NK-92 treated with Interleukin-12 subunit alpha and Interleukin-12 subunit beta, amount 100 ng/mL, for 24 hours (cell line): ENCODE measurements around the gene ITIH3.
A peak's percentile ranks its signal among the peaks of the same experiment; 100 is the strongest.

ENCODE experiments used
- DNase-seq: peaks from one replicate; lab custom pipeline; 2025; lab: John Stamatoyannopoulos, UW

The ITIH3 gene

DNA sequence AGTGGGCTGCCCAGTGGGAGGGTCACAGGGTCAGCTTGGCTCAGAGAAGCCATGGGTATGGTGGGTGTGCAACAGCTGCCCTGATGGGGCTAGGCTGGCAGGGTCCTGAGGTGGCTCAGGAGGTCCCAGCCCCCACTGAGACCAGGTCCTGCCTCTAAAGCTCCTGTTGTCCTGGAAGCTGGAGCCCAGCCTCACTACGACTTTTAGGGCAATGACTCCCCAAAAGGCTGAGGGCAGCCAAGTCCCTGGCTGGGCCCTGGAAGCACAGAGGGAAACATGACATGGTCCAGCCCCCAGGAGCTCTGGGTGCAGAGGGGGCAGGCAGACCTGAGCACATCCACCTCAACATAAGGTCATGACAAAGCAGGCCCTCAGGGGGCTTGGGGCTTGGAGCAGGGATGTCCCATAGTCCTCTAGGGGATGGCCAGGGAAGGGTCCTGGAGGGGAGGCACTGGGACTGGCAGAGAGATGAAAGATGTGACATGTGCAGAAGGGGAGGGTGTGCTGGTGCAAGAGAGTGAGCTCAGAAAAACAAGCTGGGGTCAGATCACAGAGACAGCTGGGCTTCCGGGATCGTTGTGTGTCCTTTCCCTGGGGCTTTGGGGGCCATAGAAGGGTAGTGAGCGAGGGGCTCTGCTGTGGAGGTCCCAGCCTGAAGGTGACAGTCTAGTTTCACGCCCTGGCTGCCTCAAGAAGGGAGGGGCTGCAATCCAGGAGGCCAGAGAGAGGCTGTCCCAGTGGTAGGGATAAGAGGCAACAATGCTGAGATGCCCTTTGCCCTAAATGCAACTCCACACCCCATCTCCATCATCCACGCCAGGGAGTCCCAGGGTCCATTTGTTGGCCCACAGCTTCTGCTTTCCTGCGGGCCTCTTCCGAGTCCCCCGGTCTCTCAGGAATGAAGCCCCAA is 639 bp upstream of the ITIH3 start:
- DNase-seq: no peak

DNA sequence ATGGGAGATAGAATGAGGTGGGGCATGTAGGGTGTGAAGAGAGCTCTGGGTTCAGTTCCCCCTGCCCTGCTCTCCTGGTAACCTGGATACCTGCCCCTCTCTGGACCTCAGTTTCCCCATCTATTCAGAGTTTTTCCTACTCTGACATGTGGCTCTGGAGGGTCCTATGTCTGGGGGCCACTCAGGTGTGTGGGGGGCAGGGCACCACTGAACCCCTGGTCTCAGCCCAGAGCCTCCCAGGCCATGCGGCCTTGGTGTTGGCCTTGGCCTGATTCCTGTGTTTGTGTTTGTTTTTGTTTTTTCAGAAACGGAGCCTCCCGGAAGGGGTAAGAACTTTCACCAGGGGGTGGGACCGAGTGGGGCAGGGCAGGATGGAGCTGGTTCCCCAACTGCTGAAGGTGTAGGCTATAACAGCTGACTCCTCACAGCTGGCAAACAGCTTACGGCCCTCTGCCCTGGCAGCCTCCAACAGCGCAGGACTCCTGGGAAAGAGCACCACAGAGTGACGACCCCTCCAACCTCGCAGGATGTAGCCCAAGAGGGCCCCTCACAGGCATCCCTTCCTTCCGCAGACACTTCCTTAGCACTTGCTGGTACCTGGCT is 803 bp downstream of the ITIH3 start:
- DNase-seq: no peak

DNA sequence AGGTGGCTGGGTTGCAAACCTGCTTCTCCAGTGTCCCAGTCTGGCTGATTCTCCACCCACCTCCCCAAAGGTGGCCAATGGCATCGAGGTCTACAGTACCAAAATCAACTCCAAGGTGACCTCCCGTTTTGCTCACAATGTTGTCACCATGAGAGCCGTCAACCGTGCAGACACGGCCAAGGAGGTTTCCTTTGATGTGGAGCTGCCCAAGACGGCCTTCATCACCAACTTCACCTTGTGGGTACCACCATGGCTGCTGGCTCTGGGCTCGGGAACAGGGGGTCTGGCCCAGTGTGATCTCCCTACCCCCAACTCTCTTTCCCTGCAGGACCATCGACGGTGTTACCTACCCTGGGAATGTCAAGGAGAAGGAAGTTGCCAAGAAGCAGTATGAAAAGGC is 1.8 kb downstream of the ITIH3 start:
- DNase-seq: no peak

DNA sequence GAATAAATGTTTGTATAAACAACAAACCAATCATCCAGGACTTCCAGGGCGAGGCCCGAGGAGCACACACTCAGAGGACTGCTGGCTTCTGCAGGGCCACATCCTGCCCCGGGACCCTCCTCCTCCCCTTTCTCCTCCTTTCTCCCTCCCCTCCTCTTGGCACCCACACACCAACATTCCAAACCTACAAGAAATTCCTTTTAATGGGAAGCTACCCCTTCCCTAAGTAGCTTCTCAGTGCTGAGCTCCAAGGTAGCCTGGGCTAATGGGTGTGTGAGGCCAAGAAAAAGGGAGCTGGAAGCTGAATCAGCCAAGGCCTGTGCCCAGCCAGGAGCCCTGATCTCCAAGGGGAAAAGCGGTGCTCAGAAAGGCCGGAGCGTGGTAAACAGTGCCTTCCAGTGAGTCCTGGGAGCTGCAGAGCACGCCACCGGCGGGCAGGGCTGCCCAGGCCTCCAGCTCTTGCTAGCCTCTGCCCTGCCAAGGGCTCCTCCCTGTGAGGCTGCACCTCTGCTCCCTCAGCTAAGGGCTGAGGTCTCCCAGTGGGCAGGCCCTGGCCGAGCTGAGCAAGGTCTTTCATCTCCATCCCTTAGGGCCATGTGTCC is 3.9 kb downstream of the ITIH3 start:
- no peak for DNase-seq

DNA sequence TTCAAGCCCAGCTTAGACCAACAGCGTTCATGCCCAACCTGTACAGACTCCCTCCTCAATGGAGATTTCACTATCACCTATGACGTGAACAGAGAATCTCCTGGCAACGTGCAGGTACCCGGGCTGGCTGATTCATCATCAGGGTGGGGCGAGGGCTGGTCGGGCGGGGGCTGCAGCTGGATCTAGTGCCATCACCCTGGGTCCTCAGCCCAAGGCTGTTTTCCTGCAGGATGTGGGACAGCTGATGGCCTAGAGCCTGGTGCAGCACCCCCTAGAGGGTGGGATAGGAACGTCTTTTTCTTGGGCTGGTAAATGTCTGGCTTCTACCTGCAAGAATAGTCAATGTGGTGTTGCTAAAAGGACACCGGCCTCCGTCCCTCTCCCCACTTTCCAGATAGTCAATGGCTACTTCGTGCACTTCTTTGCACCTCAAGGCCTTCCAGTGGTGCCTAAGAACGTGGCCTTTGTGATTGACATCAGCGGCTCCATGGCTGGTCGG is 4.4 kb downstream of the ITIH3 start:
- no peak for DNase-seq

DNA sequence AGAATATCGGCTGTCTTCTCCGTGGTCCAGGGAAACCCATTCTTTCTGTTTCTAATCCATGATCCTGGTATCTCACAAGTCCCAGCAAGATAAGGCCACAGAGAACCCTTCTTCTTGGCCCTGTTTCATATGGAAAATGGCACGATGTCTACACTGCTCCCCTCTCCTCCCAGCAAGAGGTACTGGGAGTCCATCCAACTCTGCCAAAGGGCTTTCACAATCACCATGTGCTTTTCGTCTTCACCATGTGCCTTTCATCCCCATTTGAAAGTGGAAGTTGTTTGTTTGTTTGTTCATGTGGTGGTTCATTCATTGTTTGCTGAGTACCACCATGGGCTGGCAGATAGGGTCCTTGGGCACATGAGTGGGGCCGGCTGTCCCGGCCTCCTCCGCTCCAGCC is 5.5 kb downstream of the ITIH3 start:
- no peak for DNase-seq

DNA sequence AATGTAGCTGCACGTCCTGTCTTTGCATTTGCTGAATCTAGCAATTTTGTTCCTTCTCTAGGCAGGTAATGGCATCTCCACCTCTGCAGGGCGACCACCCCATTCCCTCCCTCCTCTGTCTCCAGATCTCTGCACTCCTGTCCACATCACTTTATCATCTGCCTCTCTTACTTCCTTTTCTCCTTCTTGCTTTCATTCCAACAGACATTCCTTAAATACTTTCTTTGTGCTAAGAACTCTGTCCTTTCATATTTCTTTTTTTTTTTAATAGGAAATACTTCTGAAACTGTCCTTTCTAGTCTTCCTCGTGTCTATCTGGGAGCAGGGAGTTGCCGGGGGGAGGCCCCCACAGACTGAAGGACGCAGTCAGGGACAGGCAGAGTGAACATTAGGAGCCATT is 7.2 kb downstream of the ITIH3 start:
- DNase-seq: no peak

DNA sequence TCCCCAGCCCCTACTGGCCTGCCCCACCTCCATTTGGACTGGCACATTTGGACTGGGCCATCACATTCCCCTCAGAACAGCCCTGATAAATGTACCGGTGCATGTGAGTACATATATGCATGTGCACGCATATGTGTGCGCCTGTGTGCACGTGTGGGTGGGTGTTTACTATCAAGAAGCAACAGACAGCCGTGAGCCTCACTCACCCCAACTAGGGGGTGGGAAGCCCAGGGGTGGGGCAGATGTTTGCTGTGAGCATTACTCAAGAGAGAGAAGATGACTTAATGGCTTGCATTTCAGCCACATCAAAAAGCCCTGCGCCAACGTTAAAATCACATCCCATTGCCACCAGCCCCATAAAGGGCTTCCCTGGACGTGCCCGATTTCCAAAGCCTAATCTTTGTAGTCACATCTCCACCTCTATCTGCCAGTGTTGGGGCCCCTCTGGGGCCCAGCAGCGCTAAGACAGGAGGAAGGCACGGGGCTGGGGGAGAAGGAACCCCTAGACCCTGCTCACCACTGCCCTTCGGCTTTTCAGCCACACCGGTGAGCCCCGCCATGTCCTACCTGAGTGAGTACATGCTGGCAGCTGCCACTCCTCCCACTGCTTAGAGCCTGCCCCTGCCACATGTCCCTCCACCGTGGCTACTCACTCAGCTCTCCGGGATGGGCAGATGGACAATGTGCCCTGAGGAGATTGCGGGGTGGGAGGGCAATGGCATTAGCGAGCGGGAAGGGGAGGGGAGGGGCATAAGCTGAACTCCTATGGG is 10.9 kb downstream of the ITIH3 start:
- DNase-seq: no peak

DNA sequence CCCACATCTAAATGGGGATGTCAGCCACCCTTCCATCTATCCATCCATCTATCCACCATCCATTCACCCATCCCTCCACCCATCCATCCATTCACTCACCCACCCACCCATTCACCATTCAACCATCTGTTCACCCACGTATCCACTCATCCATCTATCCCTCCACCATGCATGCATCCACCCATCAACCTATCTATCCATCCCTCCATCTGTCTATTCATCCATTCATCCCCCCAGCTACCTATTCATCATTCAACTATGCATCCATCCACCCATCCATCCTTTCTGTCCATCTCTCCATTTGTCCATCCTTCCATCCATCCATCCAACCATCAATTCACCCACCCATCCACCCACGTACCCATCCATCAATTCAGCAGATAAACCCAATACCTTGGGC is 14.6 kb downstream of the ITIH3 start:
- no peak for DNase-seq

DNA sequence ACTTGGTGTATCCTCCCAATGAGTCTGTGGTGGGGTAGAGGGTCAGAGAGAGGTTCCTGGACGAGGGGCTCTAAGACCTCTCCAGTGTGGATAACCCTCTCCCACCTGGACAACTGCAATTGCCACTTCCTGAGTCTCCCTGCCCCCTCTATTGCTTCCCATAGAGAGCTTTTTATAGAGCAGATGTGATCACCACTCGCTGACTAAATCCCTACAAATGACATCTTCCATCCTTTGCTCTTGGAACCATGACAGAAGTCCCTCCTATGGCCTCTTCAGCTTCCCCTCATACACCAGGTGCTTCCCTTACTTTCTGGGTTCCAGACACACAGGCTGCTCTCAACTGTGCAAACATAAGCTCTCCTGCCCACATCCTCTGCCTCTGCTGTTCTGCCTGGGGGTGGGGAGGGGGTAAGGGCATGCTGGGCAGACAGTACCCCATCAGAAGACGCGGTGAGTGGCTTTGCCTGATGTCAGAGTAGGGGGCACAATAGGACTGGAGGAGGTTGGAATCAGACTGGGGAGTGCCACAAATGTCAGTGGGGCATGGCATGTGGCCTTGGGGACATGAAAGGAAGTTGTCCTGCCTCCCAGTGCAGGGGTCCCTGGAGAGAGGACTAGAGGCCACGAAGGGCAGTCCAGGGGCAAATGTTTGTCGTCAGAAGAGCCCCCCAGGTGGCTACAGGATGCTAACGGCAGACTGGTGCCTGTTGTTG is 15.2 kb downstream of the ITIH3 start:
- DNase-seq: no peak

DNA sequence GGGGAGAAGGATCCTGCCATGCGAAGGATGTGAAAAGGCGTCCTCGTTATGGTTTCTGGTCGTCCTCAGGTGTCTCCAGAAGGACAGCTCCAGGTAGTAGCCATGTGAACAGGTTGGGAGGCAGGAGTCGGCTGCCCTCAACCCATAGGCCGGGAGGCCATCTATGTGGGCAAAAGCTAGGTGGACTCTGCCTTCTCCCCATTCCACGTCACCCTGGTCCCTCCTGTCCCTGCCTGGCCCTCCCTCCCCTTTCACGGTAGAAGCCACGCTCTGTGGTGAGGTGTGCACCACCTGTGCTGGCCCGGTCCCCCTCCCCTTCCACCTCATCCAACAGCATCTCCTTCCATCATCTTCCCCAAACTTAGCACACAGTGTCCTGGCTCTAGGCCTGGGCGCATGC is 16.3 kb downstream of the ITIH3 start:
- no peak for DNase-seq

DNA sequence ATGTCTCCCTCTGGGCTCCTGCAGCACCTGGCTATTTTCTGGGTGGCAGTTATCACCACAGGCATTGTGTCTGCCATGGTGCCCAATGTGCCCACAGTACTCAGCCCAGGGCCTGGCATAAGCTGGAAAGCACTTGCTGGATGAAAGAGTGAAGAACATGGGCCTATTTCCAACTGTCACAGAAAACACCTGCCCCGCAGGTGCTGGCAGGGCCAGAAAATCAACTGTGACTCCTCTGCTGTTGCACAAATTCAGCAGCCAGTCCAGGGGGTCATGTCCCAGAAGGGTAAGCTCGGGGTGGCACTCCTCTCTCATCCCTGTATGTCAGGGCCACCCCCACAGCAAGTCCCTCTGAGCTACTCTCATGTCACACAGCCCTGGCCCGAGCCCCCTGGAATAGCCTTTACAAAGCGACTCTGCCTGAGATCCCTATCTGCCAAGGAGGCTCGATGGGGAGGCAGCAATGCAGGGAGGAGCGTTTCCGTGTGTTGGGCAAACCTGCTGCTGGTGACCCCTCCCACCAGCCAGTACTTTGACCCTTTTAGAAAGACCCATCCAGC is 16.9 kb downstream of the ITIH3 start:
- no peak for DNase-seq

DNA sequence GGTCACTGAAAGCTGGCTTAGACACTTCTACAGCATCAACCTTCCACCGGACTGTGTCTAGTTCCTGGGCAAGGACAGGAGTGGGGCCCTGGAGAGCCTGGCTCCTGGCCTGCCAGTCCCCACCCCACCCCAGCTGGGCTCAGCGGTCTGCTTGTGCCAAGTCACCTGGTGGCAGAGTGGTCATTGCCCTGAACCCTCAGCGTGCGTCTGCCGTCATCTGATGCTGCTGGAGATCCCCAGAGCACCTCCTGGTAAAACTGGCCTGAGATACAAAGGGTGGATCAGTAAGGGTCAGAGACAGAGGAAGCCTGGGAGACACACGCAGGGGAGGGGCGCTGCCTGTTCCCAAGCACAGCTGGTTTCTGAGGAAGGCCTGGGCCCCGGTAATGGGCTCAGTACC is 19.2 kb downstream of the ITIH3 start:
- DNase-seq: no peak

DNA sequence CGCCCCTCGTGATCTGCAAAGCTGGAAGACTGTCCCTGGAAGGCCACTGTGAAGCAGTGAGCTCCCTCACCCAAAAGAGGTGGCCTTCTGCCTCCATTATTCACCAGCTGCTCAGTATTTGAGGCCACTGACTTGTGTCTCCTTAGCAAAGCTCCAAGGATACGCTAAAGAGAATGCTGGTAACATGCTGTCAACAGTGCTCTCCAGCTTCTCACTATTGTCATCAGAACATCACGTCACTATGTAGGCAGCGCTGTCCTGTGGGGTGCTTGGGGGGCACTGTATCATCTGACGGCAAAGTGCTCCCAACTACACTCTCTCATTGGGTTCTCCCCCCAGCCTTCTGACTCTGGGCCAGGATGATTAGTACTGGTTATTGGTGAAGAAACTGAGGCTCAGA is 21.6 kb downstream of the ITIH3 start:
- no peak for DNase-seq

DNA sequence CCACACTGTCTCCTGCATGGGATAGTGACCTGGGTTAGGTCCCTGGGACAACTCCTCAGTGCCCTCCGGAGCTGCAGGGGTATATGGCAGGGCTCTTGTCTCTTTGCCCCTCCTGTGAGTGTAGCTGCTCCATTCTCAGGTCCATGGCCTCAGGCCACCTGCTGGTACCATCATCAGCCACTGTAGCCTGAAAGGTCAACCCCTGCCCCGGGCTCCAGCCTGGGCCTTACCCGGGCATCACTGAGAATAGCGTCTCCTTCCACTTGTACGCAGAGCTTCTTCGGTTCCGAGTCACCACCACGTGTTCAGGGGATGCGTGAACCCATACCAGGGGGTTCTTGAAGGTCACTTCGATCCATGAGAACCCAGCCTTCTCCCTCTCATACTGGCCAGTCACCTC is 22.1 kb downstream of the ITIH3 start:
- no peak for DNase-seq

DNA sequence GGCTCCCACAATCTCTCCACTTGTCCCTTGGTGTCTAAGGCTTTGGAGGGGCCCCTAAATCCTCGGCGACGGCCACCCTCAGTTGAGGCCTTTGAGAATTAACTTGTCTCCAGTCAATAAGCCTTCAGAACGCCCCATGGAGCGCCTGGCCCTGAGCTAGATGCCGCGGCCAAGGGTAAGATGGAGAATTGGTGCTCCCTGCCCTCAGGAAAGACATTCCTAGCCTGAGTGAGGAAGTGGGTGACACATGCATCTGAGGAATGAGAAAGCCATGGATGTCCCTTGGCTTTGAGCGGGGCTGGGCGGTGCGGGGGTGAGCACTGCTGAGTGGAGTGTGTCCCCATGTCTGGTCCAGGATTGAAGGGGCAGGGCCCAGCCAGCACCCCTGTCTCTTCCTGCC is 22.6 kb downstream of the ITIH3 start:
- no peak for DNase-seq

DNA sequence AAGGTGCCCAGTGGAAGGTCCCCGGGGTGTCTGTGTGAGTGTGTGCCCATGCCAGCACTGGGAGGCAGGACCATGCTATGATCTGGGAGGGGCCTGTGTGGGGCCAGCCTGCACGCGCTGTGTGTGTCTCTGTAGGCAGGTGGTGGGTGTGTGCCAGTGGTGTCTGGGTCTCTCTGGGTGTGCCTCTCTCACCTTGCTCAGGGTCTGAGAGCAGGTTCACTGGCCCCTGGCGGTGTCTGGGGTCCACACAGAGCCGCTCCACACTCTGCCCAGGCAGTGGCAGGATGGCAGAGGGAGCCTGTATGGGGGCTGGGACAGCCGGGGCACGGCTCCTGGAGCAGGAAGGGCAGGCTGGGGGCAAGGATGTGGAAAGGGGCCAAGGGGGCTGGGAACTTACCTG is 23.3 kb downstream of the ITIH3 start:
- DNase-seq: no peak

DNA sequence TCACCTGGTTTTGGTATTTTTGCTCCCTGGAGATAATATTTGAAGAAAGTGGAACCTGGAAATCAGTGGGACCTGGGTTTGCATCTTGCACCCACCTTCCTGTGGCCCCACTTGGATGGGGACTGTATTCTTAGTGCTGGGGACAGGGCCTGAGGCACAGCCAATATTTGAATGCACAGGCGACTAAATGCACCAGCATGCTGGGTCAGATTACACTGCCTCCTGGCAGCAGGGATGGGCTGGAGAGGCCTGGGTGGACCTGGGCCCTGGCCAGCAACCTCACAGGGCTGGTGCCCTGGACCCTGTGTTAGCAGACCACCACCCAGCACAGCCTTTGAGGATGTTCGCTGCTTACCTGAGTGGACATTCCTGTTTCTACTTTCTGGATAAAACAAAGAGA is 25.3 kb downstream of the ITIH3 start:
- DNase-seq: no peak

DNA sequence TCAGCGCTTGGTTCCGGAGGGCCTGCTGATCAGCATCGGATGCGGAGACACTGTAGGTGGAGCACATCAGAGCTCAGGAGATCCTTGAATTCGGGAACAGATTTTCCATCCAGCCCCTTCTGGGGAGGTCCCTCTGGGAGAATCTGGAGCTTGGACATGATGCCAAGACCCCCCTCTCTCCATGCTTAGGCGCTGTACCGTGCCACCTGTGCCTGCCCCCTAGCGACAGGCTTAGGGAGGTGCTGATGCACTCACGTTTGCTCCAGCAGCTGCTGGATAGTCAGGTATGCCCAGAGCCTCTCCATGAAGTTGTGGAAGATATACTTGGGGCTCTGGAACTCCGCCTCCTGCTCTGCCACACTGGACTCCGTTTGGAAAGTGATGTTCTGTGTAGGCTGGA is 26.1 kb downstream of the ITIH3 start:
- peak; percentile 3 for DNase-seq

DNA sequence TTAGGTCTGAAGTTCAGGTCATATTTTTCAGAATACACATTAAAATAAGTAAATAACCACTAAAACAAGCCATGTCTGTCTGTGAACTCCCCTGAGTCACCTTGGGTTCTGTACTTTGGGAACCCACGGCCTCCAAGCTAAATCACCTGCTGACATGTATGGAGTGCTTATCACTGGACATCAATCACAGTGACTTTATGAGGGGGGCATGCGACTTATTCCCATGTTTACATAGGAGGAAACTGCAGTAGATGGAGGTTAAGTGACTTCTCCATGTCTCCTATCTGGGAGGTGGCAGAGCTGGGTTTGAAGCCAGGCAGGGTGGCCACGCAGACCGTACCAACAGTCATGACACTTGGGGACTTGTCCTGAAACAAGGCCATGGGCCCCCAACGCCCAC is 27.8 kb downstream of the ITIH3 start:
- DNase-seq: no peak

DNA sequence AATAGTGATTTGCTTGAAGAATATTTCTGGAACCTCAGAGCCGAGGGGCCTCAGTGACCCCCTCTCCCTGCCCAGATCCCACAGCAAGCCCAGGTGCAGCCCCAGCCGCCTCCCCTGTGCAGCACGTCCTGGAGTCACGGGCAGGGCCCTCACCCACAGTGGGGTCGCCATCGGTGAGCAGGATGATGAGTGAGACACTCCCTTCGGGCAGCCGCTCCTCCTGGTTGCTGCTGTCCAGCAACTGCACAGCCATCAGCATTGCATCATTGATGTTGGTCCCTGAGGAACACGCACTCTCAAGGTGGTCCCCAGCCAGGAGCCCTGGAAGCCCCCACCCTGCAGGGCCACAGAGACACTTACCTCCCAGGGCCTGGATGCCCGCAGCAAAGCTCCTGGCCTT is 29.4 kb downstream of the ITIH3 start:
- DNase-seq: no peak
